ENCODE measurements around the gene GRM2.

DNA sequence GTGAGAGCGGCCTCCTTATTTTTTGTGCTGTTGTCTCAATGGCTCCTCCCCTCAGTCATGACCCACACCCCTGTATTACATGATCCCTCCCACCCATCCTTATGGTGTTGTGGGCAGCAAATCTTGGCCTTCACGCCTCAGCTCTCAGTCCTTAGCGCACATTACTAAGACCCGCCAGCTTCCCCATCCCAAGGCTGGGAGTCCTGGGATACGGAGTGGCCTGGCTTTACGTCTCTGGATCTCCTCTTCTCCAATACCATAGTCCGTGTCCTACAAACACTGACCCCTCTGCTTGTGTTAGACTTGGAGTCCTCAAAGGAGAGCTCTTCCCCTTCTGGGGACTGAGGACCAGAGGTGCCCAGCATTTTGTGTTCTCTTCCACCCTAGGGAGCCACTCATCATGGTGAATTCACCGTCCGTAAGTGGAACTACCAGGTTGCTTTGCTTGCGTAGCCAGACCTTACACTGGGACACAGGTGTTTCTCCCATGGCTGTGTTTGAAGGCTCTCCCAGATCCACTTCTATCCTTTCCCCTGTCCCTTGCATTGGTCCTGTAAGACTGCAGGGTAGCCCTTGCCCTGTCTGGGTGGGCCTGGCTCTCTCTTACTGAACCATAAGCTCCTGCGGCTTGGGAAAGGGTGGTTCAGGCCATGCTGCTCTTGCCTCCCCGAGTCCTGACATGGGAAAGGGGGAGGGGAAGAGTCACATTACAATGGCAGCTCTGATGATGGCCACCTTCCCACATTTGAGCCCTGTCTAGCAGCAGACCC, 13.6 kb downstream of the GRM2 start:
- TF ChIP-seq POLR2A (IDR thresholded peaks at IDR 0.05) (no peak), CTCF (IDR thresholded peaks at IDR 0.05) (no peak)

Data from uterus (tissue), 2 donors.